IMR-90 (cell line): Measurements from ENCODE around the gene ATXN10. TPM values are rescaled to one million over a fixed set of nuclear protein-coding genes. Genes with fewer than 3 reads are reported as not detected.

Experiments used
- ATAC-seq: fragments of 200-7000 bp; cut with Tn5 transposase; 2 replicates; pipeline ENCODE4 v1.9.1; 2020; ENCODE audit warnings: low read depth, mild to moderate bottlenecking, moderate library complexity
- BruUV-seq: library from RNA; stranded (reverse); fragments of 400-500 nt; replicated peaks from 2 replicates; lab custom pipeline; 2021; lab: Mats Ljungman, UMichigan
- CTCF ChIA-PET: fragments of 300-600 bp; formaldehyde crosslinking; extraction: SDS; loops from one replicate; lab custom pipeline; 2021; ENCODE audit warnings: antibody characterized with exemption; lab: Yijun Ruan, JAX
- POLR2A ChIA-PET: fragments of 300-600 bp; sonication (Branson Sonifier 250); formaldehyde crosslinking; loops from one replicate; lab custom pipeline; 2022; ENCODE audit warnings: antibody characterized with exemption; ENCODE audit not compliant: unreplicated experiment; lab: Charles Lee
- DNase-seq: peaks from one replicate; pipeline ENCODE4 v3.0.0; 2013
- H2AFZ ChIP-seq: replicated peaks from 2 replicates; pipeline ENCODE3; 2013; ENCODE audit warnings: low read length, mild to moderate bottlenecking; ENCODE audit not compliant: poor library complexity
- H2AK5ac ChIP-seq: 2 replicates; pipeline ENCODE4 v1.6.1; 2013; ENCODE audit warnings: low read depth, low read length, inconsistent platforms
- H2AK9ac ChIP-seq: replicated peaks from 2 replicates; pipeline ENCODE3; 2013; ENCODE audit warnings: mild to moderate bottlenecking, low read depth, low read length, moderate library complexity; ENCODE audit not compliant: poor library complexity
- H2BK120ac ChIP-seq: 2 replicates; pipeline ENCODE4 v1.6.1; 2013; ENCODE audit warnings: low read depth, low read length, inconsistent platforms
- H2BK15ac ChIP-seq: 3 replicates; pipeline ENCODE4 v1.6.1; 2013; ENCODE audit warnings: low read depth, low read length, inconsistent platforms
- H2BK20ac ChIP-seq: 2 replicates; pipeline ENCODE4 v1.6.1; 2013; ENCODE audit warnings: low read depth, mild to moderate bottlenecking, inconsistent platforms, low read length, moderate library complexity
- H2BK5ac ChIP-seq: 2 replicates; pipeline ENCODE4 v1.6.1; 2013; ENCODE audit warnings: mild to moderate bottlenecking, low read depth, low read length, inconsistent platforms; ENCODE audit not compliant: poor library complexity, severe bottlenecking
- H3K14ac ChIP-seq: replicated peaks from 2 replicates; pipeline ENCODE4 v1.6.1; 2013; ENCODE audit warnings: low read depth, low read length, inconsistent platforms
- H3K18ac ChIP-seq: 2 replicates; pipeline ENCODE4 v1.6.1; 2013; ENCODE audit warnings: low read depth, low read length, control low read depth
- H3K23ac ChIP-seq: 2 replicates; pipeline ENCODE4 v1.6.1; 2013; ENCODE audit warnings: low read depth, low read length, inconsistent platforms
- H3K27ac ChIP-seq: 2 replicates; pipeline ENCODE4 v1.5.1; 2013; ENCODE audit warnings: mild to moderate bottlenecking, control low read depth, low read length; ENCODE audit not compliant: insufficient read depth
- H3K27me3 ChIP-seq: 2 replicates; pipeline ENCODE4 v1.6.1; 2013; ENCODE audit warnings: low read length; ENCODE audit not compliant: control insufficient read depth, insufficient read depth
- H3K36me3 ChIP-seq: 2 replicates; pipeline ENCODE4 v1.6.1; 2013; ENCODE audit warnings: low read length, mixed read lengths; ENCODE audit not compliant: control insufficient read depth, insufficient read depth
- H3K4ac ChIP-seq: 2 replicates; pipeline ENCODE4 v1.6.1; 2013; ENCODE audit warnings: low read depth, low read length, inconsistent platforms
- H3K4me1 ChIP-seq: 2 replicates; pipeline ENCODE4 v1.6.1; 2013; ENCODE audit warnings: low read length, mixed read lengths; ENCODE audit not compliant: control insufficient read depth, insufficient read depth
- H3K4me2 ChIP-seq: 2 replicates; pipeline ENCODE4 v1.6.1; 2013; ENCODE audit warnings: low read depth, mild to moderate bottlenecking, control low read depth, low read length, moderate library complexity
- H3K4me3 ChIP-seq: 2 replicates; pipeline ENCODE4 v1.5.1; 2013; ENCODE audit warnings: low read depth, mild to moderate bottlenecking, control low read depth, low read length, moderate library complexity; ENCODE audit not compliant: insufficient read depth
- H3K56ac ChIP-seq: 2 replicates; pipeline ENCODE4 v1.6.1; 2013; ENCODE audit warnings: low read length, inconsistent platforms; ENCODE audit not compliant: insufficient read depth; ENCODE audit errors: extremely low read depth
- H3K79me1 ChIP-seq, 2 experiments: 2 replicates each; pipeline ENCODE4 v1.6.1; 2013; ENCODE audit warnings: low read length in 2 of 2, inconsistent platforms in 1 of 2, low read depth in 1 of 2
- H3K9ac ChIP-seq: 2 replicates; pipeline ENCODE4 v1.6.1; 2013; ENCODE audit warnings: low read depth, low read length, control low read depth
- H3K9me1 ChIP-seq: 2 replicates; pipeline ENCODE4 v1.6.1; 2013; ENCODE audit warnings: low read length, inconsistent platforms; ENCODE audit not compliant: insufficient read depth
- H3K9me3 ChIP-seq: 2 replicates; pipeline ENCODE4 v1.6.1; 2013; ENCODE audit warnings: low read length; ENCODE audit not compliant: control insufficient read depth, insufficient read depth
- H4K20me1 ChIP-seq: 2 replicates; pipeline ENCODE4 v1.6.1; 2013; ENCODE audit warnings: low read length, inconsistent platforms; ENCODE audit not compliant: insufficient read depth
- H4K5ac ChIP-seq: 2 replicates; pipeline ENCODE4 v1.6.1; 2013; ENCODE audit warnings: mild to moderate bottlenecking, low read depth, low read length, control low read depth
- H4K8ac ChIP-seq, 2 experiments: 2 replicates each; pipeline ENCODE4 v1.6.1; 2013; ENCODE audit warnings: low read depth in 2 of 2, low read length in 2 of 2, control low read depth in 1 of 2, inconsistent platforms in 1 of 2
- H4K91ac ChIP-seq: 2 replicates; pipeline ENCODE4 v1.6.1; 2013; ENCODE audit warnings: low read depth, low read length, inconsistent platforms; ENCODE audit not compliant: insufficient read depth
- FOS ChIP-seq: fragments of 150-350 bp; IDR thresholded peaks from 2 replicates; pipeline ENCODE4 v1.6.1; 2016; ENCODE audit warnings: low read depth, low read length
- MAFK ChIP-seq: IDR thresholded peaks from 2 replicates; pipeline ENCODE4 v1.6.1; 2012; ENCODE audit warnings: low read depth, low read length, improper control_type of control experiment
- RAD21 ChIP-seq: IDR thresholded peaks from 2 replicates; pipeline ENCODE4 v1.6.1; 2012; ENCODE audit warnings: low read length, improper control_type of control experiment
- whole genome bisulfite sequencing, 2 experiments: methylation state at CpG; one replicate each; pipeline versions ENCODE4 v1.1.5 to v1.1.7; 2013; ENCODE audit warnings: missing lambda C conversion rate in 2 of 2; ENCODE audit not compliant: insufficient read length in 1 of 2; ENCODE audit errors: extremely low coverage in 2 of 2; 5-methylcytosine and 5-hydroxymethylcytosine counted together
- dilution Hi-C: fragments of 300-500 bp; cut with HindIII; formaldehyde crosslinking; loops from one replicate; pipeline ENCODE4 v1.14.3; 2018; ENCODE audit warnings: low sequenced_read_pairs; ENCODE audit not compliant: unreplicated experiment
- in situ Hi-C: fragments of 300-500 bp; cut with MboI; formaldehyde crosslinking; loops from 3 replicates; pipeline ENCODE4 v1.14.3; 2019; ENCODE audit warnings: low sequenced_read_pairs, inconsistent platforms, mixed read lengths
- intact Hi-C: fragments of 100-400 bp; cut with micrococcal nuclease; formaldehyde crosslinking; loops from 2 replicates; pipeline ENCODE4 v1.10.0; 2022
- polyA plus RNA-seq, 3 experiments: library from polyadenylated mRNA; depleted of rRNA; stranded (reverse); fragments of >200 nt; gene quantifications; 2 replicates each; pipeline ENCODE4 v1.2.3, GENCODE V29; 2012; ENCODE audit warnings: low replicate concordance in 1 of 3
- total RNA-seq: library from RNA; depleted of rRNA; stranded (reverse); fragments of >200 nt; gene quantifications from 2 replicates; pipeline ENCODE4 v1.2.3, GENCODE V29; 2012

ATXN10 gene
- total and polyA plus RNA-seq, 2 of the 4 experiments (the other 2 are of a cell fraction), result 116 to 231 TPM

DNA sequence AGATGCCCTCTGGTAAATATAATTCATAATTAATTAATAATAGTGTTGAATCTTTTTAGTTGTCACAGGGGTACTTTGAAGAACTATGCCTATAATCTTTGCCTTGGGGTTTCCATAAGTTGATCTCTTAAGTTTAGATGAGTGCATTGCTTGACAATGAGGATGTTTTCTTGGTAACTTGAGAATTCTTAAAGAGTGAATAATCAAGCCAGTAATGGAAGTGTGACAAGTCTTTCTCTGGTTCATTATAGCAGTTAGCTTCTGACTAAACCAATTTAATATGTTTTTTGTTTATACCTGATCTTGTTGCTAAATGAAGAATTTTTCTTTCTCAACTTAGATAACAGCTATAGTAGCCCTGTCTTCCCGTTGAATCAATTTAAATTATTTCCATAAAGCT is 46.2 kb downstream of the ATXN10 start:
- no peak overlapping the region for H3K4me3 ChIP-seq
- ChIA-PET CTCF (interaction anchor here (1.0 kb wide), 1 partner anchor 17 kb away, joined by 6 read pairs; no protein-coding TSS in a partner anchor), POLR2A (no interaction called here)
- dilution Hi-C loops, result no loop called here
- DNase-seq (peak; percentile 79), ATAC-seq (peak; percentile 94)
- H3K9ac ChIP-seq, result no peak overlapping the region
- no peak overlapping the region for H2AK5ac ChIP-seq
- H4K5ac ChIP-seq, result no peak overlapping the region
- no peaks in the 10 kb centered on the region for H3K27me3 ChIP-seq
- H3K4ac ChIP-seq, result no peak overlapping the region
- no peak overlapping the region for H3K56ac ChIP-seq
- H3K27ac ChIP-seq, result no peak overlapping the region
- peaks cover 44 to 80% of the 10 kb centered on the region in 2 experiments for H3K79me1 ChIP-seq
- H4K20me1 ChIP-seq, result peaks cover 23% of the 10 kb centered on the region; the same call in 1 of the 2 replicates
- no TSS peak for BruUV-seq
- no peak overlapping the region for H4K8ac ChIP-seq
- H3K14ac ChIP-seq, result no peak overlapping the region
- intact Hi-C loops, result no loop called here
- peaks cover 4% of the 10 kb centered on the region; the same call in 1 of the 2 replicates for H3K4me1 ChIP-seq
- no peak overlapping the region for H2BK20ac ChIP-seq
- peaks cover 23% of the 10 kb centered on the region for H3K9me1 ChIP-seq
- no peak overlapping the region for H4K91ac ChIP-seq
- TF ChIP-seq MAFK (no peak), RAD21 (no peak), FOS (peak; percentile 45; the same call in 1 of the 2 replicates)
- no peak overlapping the region for H3K18ac ChIP-seq
- H3K23ac ChIP-seq, result no peak overlapping the region
- H3K9me3 ChIP-seq, result no peaks in the 10 kb centered on the region
- no peak overlapping the region for H2BK15ac ChIP-seq
- no peak overlapping the region for H2AFZ ChIP-seq
- no peak overlapping the region for H2AK9ac ChIP-seq
- no peak overlapping the region for H2BK120ac ChIP-seq
- H3K36me3 ChIP-seq, result peaks cover 17% of the 10 kb centered on the region
- WGBS, 2 experiments, result no CpG with 5 or more reads among the region's 1 CpG
- in situ Hi-C loops, result no loop called here
- peak overlapping the region; percentile 75 for H2BK5ac ChIP-seq
- peak overlapping the region; percentile 29; the same call in 1 of the 2 replicates for H3K4me2 ChIP-seq
